Adipocyte (in vitro differentiated cells): ENCODE measurements around the gene MRPL47.

Source experiments
- DNase-seq: peaks from one replicate; pipeline ENCODE4 v3.0.0-alpha.2; 2015; ENCODE audit warnings: low read depth
- H3K27me3 ChIP-seq: replicated peaks from 2 replicates; pipeline ENCODE4 v1.7.0; 2013; ENCODE audit warnings: mild to moderate bottlenecking, low read length, moderate library complexity; ENCODE audit not compliant: control insufficient read depth, insufficient read depth
- H3K36me3 ChIP-seq: 2 replicates; pipeline ENCODE4 v1.7.0; 2013; ENCODE audit warnings: low read length, mild to moderate bottlenecking, moderate library complexity; ENCODE audit not compliant: control insufficient read depth, insufficient read depth, severe bottlenecking
- H3K4me1 ChIP-seq: 2 replicates; pipeline ENCODE4 v1.7.0; 2013; ENCODE audit warnings: mild to moderate bottlenecking, low read length, moderate library complexity; ENCODE audit not compliant: control insufficient read depth, insufficient read depth
- H3K4me3 ChIP-seq: 2 replicates; pipeline ENCODE4 v1.7.0; 2013; ENCODE audit warnings: mild to moderate bottlenecking, low read length, moderate library complexity
- H3K9ac ChIP-seq: 2 replicates; pipeline ENCODE4 v1.7.0; 2013; ENCODE audit warnings: mild to moderate bottlenecking, low read length, moderate library complexity
- H3K9me3 ChIP-seq: 2 replicates; pipeline ENCODE4 v1.7.0; 2013; ENCODE audit warnings: mild to moderate bottlenecking, low read length, moderate library complexity; ENCODE audit not compliant: control insufficient read depth

MRPL47 gene

DNA sequence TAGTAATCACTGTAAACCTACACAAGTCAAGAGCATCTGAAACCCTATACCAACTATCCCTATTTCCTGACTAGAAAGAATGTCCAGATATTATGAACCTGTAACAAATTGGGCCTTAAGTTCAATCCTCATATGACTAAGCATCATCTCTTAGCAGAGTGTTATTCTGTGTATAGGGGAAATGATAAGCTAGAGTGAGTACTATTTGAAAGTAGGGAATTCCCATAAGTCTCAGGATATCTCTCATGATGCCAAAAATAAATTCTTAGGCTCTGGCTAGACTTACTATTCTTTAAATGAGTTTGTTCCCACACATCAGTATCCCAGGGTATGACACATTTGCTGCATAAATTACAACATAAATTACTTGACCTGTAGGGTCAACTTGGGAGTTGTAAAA, 15.3 kb downstream of the MRPL47 start:
- H3K9me3 ChIP-seq, result no peaks in the 10 kb centered on the region
- H3K4me3 ChIP-seq, result no peak overlapping the region
- DNase-seq, result peak; percentile 7
- H3K27me3 ChIP-seq, result no peaks in the 10 kb centered on the region
- peaks cover 30% of the 10 kb centered on the region for H3K4me1 ChIP-seq
- peaks cover 75% of the 10 kb centered on the region for H3K36me3 ChIP-seq
- H3K9ac ChIP-seq, result no peak overlapping the region

DNA sequence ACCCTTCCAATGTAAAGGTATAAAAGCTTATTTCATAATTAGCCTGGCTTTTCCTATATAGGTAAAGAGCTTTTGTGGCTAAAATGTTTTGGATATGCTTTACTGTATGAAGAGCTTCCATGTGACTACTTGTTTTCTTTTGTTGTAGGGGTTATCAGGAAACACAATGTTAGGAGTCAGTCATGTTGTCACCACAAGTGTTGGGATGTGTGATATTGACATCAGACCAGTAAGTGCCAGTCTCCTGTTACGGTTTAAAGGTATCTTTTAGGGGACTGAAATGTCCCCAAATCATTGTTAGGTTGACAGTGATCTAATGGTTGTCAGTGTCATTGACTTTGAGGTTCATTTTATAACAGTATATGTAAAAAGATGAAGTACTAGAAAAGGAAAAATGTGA, 23.4 kb downstream of the MRPL47 start:
- H3K27me3 ChIP-seq, result no peaks in the 10 kb centered on the region
- H3K9ac ChIP-seq, result no peak overlapping the region
- no peaks in the 10 kb centered on the region for H3K9me3 ChIP-seq
- H3K36me3 ChIP-seq, result peaks cover 54% of the 10 kb centered on the region
- H3K4me3 ChIP-seq, result no peak overlapping the region
- no peaks in the 10 kb centered on the region for H3K4me1 ChIP-seq
- no peak for DNase-seq

DNA sequence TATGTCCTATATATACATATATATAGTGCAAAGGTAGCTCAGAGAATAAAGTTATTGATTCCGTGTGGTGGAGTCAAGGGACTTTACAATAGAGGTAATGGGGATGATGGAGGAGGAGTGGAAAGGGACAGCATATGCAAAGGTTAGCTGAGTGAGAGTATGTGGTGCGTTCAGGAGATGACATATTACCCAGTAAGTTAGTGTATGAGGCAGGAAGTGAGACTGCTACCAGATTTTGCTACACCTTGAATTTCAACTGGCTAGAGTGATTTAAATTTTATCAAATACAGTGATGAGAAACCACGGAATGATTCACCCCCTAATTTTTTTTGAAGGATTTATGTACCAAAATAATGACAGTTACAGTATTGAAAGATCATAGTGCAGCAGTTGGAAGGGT, 38.9 kb downstream of the MRPL47 start:
- DNase-seq, result no peak
- Histone ChIP-seq H3K27me3 (no peaks in the 10 kb centered on the region), H3K4me1 (peaks cover 6% of the 10 kb centered on the region), H3K9ac (no peak overlapping the region), H3K4me3 (no peak overlapping the region), H3K9me3 (no peaks in the 10 kb centered on the region), H3K36me3 (peaks cover 7% of the 10 kb centered on the region)

DNA sequence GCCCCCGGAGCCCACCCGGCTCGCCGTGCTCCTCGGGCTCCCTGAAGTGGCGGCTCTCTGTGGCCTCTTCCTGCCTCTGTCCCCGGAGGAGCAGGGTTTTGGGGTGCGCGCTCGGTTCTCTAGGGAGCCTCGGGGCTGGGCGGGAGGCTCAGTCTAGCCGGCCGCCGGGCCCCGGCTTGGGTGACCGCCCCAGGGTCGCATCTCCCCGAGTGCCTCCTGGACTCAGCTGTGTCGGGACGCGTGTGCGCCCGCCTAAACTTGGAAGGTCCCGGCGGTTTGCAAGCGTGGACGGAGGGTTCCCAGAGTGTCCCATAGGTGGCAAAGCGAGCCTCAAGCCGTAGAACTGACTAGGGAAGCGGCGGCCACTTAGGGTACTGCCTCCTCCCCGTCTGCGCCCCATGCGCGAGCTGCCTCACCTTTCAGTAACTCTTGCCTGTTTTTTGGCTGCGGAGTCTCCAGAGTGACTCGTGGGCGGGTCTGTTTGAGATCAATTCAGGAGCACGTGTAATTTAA, 41.1 kb downstream of the MRPL47 start:
- H3K4me1 ChIP-seq, result peaks cover 6% of the 10 kb centered on the region
- peak overlapping the region; percentile 87 for H3K9ac ChIP-seq
- no peaks in the 10 kb centered on the region for H3K27me3 ChIP-seq
- peak; percentile 89 for DNase-seq
- H3K9me3 ChIP-seq, result no peaks in the 10 kb centered on the region
- H3K4me3 ChIP-seq, result peak overlapping the region; percentile 96
- no peaks in the 10 kb centered on the region for H3K36me3 ChIP-seq

DNA sequence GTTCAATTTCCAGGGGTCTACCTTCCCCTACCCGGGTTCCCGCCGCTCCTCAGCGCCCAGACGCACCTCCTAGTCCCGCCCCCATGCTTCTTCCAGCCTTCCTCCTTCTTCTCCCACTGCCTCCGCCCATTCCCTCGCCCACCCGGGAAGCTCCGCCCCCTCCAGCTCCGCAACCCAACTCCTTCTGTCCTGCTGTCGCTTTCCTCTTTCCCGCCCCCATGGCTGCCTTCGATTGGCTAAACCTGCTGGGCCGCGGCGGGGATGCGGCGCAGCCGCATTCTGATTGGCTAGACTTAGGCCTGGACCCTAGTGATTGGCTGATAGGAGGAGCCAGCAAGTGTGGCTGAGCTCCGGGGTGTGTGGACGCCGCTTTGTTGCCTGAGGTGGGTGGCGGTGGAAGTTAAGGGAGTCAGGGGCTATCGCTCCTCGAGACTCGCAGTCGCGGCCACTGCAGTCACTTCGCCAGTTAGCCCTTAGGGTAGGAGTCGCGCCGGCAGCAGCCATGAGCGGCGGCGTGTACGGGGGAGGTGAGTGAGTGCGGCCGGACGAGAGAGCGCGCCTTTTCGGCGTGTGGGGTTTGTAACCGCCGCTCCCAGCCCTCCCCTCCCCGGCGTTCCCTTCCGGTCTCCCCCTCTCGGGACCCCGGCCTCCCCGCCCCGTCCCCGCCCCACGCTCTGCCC, 41.7 kb downstream of the MRPL47 start, which contains the start of gene ACTL6A:
Gene ACTL6A (plus strand): TSS at position 336 of the 680 bp plus-strand sequence. CDS start 167 bp downstream, at position 503.
- Histone ChIP-seq H3K9me3 (no peaks in the 10 kb centered on the region), H3K27me3 (no peaks in the 10 kb centered on the region), H3K36me3 (no peaks in the 10 kb centered on the region), H3K9ac (peak within 1 kb of the TSS; percentile 90), H3K4me3 (peak within 1 kb of the TSS; percentile 96), H3K4me1 (peaks cover 6% of the 10 kb centered on the region)
- DNase-seq, result peak; percentile 100

DNA sequence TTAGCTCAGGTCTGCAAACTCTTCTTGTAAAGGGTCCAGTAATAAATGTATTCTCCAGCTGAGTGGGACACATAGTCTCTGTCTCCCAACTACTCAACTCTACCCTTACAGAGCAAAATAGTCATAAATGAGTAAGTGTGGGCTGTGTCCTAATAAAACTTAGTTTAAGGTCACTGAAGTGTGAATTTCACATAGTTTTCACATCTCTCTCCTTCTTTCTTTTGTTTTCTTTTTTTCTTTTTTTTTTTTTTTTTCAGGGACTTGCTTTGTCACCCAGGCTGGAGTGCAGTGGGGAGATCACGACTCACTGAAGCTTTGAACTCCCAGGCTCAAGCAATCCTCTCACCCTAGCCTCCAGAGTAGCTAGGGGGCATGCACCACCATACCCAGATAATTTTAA, 43.6 kb downstream of the MRPL47 start:
- Histone ChIP-seq H3K4me3 (no peak overlapping the region), H3K36me3 (no peaks in the 10 kb centered on the region), H3K9me3 (no peaks in the 10 kb centered on the region), H3K9ac (no peak overlapping the region), H3K27me3 (no peaks in the 10 kb centered on the region), H3K4me1 (peaks cover 6% of the 10 kb centered on the region)
- no peak for DNase-seq

DNA sequence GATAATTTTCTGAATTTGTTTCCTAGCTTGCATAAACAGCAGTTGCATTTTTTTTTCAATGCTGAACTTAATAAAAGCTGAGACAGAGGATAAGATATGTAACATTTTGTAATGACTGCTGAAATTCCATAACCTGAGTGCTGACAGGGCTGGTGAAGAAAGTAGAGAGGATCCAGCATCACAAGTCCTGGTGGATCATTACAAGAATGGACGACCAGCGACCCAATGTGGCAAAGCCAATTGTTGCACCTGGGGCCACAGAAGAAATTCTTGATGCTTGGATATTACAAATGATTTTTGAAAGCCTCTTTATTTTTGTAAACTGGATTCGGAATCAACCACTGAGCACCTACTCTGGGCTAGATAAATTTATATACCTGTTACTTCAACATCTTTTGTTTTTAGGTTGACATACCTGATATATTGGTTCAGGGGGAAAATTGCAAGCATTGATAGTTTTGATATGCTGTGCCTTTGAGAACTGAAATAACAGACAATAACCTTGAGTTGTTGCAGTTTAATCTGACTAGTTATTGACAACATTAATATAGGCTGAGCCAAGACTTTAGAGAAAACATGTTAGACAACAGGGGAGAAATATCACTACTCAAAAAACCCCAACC, 45.6 kb downstream of the MRPL47 start:
- H3K36me3 ChIP-seq, result no peaks in the 10 kb centered on the region
- peaks cover 2% of the 10 kb centered on the region for H3K4me1 ChIP-seq
- H3K9me3 ChIP-seq, result no peaks in the 10 kb centered on the region
- H3K9ac ChIP-seq, result no peak overlapping the region
- peak; percentile 88 for DNase-seq
- H3K27me3 ChIP-seq, result no peaks in the 10 kb centered on the region
- no peak overlapping the region for H3K4me3 ChIP-seq

DNA sequence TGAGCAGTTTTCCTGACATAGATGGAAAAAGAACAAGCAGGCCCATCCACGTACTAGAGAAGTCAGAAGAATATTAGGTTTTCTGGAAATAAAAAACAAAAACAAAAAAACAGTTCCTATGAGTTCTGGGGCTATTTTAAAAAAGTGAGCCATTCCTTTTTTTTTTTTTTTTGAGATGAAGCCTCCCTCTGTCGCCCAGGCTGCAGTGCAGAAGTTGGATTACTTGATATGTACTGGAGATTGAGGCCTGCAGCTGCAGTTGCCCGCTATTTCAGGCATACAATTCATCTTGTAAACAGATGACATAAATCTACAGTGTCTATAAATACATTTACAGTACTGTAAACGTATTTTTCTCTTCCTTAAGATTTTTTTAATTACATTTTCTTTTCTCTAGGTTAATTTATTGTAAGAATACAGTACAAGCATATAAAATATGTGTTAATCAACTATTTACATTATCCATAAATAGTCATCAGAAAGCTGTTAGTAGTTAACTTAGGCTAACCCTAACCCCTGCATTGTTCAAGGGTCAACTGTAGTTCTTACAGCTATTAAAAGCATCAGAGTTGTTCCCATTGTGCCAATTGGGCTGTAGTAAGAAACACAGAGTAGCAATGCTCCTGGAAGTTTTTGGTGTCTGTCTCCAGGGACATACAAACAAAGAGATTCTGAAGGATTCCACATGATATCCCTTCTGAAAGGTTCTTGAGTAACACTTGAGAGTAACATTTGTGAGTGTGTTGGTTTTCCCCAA, 52.9 kb downstream of the MRPL47 start:
- Histone ChIP-seq H3K4me1 (no peaks in the 10 kb centered on the region), H3K36me3 (no peaks in the 10 kb centered on the region), H3K9ac (no peak overlapping the region), H3K4me3 (no peak overlapping the region), H3K27me3 (no peaks in the 10 kb centered on the region), H3K9me3 (no peaks in the 10 kb centered on the region)
- no peak for DNase-seq

DNA sequence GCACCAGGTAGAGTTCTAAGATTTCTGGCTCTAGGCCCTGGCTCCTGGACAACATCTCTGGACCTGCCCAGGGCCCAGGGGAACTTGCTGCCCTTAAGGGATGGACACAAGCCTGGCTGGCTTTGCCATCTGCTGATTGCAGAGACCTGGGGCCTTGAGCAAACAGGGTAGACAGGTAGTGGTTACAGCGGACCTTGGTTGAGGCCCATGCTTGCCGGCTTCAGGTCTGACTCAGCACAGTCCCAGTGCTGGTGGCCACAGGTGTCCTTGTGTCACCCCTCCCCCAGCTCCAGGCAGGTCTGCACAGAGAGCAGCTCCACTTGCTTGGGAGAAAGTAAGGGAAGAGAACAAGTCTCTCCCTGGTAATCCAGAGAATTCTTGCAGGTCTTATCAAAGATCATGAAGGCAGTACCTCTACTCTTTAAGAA, 57.6 kb downstream of the MRPL47 start:
- no peak overlapping the region for H3K4me3 ChIP-seq
- no peak overlapping the region for H3K9ac ChIP-seq
- no peak for DNase-seq
- H3K27me3 ChIP-seq, result no peaks in the 10 kb centered on the region
- H3K4me1 ChIP-seq, result no peaks in the 10 kb centered on the region
- no peaks in the 10 kb centered on the region for H3K36me3 ChIP-seq
- no peaks in the 10 kb centered on the region for H3K9me3 ChIP-seq

DNA sequence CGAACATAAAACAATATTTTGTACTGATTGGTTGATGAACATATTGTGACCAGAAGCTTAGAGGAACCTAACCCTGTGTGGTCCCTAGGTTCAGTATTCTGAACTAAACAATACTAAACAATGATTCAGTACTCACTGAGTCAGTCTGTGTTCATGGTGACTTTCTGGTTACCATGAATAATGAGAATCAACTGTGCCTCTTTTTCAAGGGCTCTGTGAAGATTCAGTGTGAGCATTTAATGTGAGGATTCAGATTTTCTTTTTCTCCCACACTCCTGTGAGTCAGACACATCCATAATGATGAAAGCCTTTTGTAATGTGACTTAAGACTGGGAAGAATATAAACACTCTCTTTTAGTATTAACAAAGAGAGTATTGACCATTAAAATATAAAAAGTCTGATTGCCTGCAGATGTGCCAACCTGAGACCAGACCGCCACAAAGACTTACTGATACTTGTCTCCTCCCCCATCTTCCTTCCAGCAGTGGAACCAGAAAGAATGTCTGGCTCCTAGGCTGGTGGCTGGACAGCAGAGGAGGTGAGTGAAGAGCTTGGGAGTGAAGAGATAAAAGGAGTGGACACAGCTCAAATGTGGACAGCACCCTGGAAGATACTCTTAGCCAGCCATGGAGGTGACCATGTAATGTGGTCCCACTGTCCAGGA, 59.3 kb downstream of the MRPL47 start:
- Histone ChIP-seq H3K36me3 (no peaks in the 10 kb centered on the region), H3K9me3 (no peaks in the 10 kb centered on the region), H3K4me3 (no peak overlapping the region), H3K9ac (no peak overlapping the region), H3K4me1 (no peaks in the 10 kb centered on the region), H3K27me3 (no peaks in the 10 kb centered on the region)
- peak; percentile 49 for DNase-seq

DNA sequence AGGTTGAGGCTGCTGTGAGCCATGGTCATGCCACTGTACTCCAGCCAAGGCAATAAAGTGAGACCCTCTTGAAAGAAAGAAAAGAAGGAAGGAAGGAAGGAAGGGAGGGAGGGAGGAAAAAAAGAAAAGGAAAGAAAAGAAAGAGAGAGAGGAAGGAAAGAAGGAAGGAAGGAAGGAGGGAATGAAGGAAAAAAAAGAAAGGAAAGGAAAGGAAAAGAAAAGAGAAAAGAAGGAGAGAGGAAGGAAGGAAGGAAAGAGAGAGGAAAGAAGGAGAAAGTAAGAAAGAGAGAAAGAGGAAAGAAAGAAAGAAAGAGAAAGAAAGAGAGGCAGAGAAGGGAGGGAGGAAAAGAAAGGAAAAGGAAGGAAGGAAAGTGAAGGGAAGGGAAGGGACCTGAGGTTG, 62.1 kb downstream of the MRPL47 start:
- Histone ChIP-seq H3K36me3 (no peaks in the 10 kb centered on the region), H3K9ac (no peak overlapping the region), H3K9me3 (no peaks in the 10 kb centered on the region), H3K27me3 (no peaks in the 10 kb centered on the region), H3K4me3 (no peak overlapping the region), H3K4me1 (no peaks in the 10 kb centered on the region)
- no peak for DNase-seq
